ENCODE results near the gene NUDT9. TPM values are rescaled to one million over a fixed set of nuclear protein-coding genes. Genes with fewer than 3 reads are reported as not detected.
A peak's percentile ranks its signal among the peaks of the same experiment; 100 is the strongest.
"Not testable (repeated sequence)": the region's sequence is repeated elsewhere in the genome, so short reads cannot be mapped to it uniquely, and the experiment has no call there.

NUDT9 gene
- total RNA-seq, 1 donor from 2014 or later, result 23.0 TPM

DNA sequence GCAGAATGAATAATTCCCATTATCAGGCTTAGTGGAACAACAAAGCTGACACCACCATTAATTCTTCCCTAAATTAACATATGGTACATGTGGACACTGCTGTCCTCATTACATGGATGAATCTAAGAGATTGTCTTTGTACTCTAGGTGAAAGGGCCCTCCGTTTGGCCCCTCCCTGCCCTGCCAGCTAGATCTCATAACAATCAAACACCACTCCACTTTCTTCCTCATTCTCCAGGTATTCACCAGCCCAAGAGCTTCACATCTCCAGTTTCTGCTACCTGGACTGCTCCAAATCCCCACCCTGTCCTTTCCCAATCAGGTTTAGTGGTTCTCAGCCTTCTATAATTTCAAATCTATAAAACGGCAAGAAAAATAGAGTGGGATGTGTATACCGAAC lies 35.1 kb upstream of the NUDT9 start:
- H3K4me3 ChIP-seq (ENCODE audit: low read depth, low read length), result no peak overlapping the region
- DNase-seq (ENCODE audit: low read depth), result no peak
- TF ChIP-seq, protein P1, sequence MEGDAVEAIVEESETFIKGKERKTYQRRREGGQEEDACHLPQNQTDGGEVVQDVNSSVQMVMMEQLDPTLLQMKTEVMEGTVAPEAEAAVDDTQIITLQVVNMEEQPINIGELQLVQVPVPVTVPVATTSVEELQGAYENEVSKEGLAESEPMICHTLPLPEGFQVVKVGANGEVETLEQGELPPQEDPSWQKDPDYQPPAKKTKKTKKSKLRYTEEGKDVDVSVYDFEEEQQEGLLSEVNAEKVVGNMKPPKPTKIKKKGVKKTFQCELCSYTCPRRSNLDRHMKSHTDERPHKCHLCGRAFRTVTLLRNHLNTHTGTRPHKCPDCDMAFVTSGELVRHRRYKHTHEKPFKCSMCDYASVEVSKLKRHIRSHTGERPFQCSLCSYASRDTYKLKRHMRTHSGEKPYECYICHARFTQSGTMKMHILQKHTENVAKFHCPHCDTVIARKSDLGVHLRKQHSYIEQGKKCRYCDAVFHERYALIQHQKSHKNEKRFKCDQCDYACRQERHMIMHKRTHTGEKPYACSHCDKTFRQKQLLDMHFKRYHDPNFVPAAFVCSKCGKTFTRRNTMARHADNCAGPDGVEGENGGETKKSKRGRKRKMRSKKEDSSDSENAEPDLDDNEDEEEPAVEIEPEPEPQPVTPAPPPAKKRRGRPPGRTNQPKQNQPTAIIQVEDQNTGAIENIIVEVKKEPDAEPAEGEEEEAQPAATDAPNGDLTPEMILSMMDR (conservative IDR thresholded peaks at IDR 0.05; ENCODE audit: low read depth, low read length), result no peak

DNA sequence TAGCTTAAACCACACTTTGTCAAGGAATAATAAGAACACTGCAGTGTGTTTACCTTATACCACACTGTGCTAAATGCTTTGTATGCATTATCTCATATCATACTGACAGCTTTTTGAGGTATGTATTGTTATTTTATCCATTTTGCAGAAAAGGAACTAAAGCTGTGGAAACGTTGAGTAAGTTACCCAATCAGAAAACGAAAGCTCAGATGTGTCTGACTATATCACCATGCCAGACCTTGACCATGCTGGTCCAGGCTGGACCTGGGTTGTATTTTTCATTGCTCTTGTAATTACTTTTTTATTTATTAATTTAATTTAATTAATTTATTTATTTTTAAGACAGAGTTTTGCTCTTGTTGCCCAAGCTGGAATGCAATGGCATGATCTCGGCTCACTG lies 33.5 kb upstream of the NUDT9 start:
- H3K4me3 ChIP-seq (ENCODE audit: low read depth, low read length), result peak overlapping the region; percentile 76
- no peak for DNase-seq (ENCODE audit: low read depth)
- TF ChIP-seq, protein P1 (conservative IDR thresholded peaks at IDR 0.05; ENCODE audit: low read depth, low read length), result no peak

DNA sequence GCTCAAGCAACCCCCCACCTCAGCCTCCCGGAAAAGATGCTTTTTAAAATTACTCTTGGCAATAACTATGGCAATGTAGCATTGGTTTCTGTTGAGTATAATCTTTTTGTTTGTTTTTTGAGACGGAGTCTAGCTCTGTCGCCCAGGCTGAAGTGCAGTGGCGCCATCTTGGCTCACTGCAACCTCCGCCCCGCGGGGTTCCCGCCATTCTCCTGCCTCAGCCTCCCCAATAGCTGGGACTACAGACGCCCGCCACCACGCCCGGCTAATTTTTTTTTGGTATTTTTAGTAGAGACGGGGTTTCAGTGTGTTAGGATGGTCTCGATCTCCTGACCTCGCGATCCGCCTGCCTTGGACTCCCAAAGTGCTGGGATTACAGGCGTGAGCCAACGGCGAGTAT lies 32.3 kb upstream of the NUDT9 start:
- DNase-seq (ENCODE audit: low read depth), result not testable (repeated sequence)
- peak overlapping the region; percentile 76 for H3K4me3 ChIP-seq (ENCODE audit: low read depth, low read length)

DNA sequence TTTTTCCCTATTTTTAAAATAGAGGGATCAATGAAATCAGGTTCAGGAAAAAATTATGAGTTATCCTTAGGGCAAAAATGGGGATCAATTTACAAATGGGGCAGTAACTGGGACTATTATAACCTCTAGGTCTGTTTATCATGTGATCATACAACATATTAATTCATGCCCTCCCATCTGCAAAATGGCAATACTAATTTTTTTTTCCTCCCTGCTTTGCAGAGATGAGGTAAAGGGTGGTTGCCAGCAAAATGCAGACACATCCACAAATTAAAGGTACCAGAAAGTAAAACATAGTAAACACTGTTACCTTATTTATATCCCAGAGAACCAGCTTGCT lies 31.9 kb upstream of the NUDT9 start:
- TF ChIP-seq, protein P1 (conservative IDR thresholded peaks at IDR 0.05; ENCODE audit: low read depth, low read length), result no peak
- H3K4me3 ChIP-seq (ENCODE audit: low read depth, low read length), result peak overlapping the region; percentile 76
- no peak for DNase-seq (ENCODE audit: low read depth)

DNA sequence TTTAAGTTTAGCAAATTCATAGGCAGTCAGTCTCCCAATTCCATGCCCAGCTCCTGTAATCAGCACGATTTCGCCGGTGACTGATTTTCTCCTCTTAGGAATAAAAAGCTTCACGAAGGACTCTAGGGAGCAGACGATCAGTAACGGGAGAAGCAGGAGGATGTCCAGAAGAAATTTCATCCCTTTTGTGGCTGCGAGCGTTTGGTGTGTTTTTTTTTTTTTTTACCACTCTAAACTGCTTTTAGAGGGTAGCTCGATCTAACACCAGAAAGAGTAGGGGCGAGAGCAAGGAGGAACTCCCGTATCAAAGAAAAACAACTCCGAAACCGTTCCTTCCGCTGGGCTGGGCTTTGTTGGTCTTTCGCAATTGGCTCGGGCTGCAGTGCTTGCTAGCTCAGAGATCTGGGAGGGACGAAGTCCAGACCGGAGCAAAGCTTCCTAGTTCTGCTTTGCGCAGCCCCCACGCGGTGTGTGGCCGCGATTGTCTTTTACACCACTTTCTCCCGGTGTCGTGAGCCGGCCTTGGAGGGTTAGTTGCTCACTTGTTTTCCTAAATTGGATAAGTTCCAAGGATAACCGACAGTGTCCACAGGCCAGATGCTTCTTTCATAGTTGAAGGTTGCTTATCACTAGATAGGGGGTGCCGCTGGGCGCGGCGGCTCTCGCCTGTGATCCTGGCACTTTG lies 31.3 kb upstream of the NUDT9 start, which contains the start of gene HSD17B11:
Gene HSD17B11, minus strand, starts transcription at position 298 of the 685 bp plus-strand sequence. Its CDS starts 118 bp downstream, at position 180.
- TF ChIP-seq, protein P1 (conservative IDR thresholded peaks at IDR 0.05; ENCODE audit: low read depth, low read length), result peak; percentile 32
- DNase-seq (ENCODE audit: low read depth), result peak; percentile 78
- peak within 1 kb of the TSS; percentile 76 for H3K4me3 ChIP-seq (ENCODE audit: low read depth, low read length)

DNA sequence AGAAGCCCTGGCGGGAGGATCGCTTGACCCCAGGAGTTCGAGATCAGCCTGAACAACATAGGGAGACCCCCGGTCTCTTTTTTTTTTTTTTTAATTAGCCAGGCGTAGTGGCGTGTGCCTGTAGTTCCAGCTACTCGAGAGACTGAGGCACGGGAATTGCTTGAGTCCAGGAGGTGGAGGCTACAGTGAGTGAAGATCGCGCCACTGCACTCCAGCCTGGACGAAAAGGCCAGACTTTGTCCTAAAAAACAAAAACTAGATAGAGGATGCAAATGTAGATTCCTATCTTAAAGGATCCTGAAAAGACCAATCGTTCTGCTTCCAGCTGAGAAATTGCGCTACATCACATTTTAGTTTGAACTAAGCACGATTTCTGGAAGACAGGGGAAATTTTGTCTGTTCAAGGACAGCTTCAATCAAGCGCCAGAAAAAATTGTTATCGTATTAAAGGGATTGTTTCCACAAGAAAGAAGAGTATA lies 30.8 kb upstream of the NUDT9 start:
- TF ChIP-seq, protein P1 (conservative IDR thresholded peaks at IDR 0.05; ENCODE audit: low read depth, low read length), result peak; percentile 0
- DNase-seq (ENCODE audit: low read depth), result no peak
- peak overlapping the region; percentile 76 for H3K4me3 ChIP-seq (ENCODE audit: low read depth, low read length)

DNA sequence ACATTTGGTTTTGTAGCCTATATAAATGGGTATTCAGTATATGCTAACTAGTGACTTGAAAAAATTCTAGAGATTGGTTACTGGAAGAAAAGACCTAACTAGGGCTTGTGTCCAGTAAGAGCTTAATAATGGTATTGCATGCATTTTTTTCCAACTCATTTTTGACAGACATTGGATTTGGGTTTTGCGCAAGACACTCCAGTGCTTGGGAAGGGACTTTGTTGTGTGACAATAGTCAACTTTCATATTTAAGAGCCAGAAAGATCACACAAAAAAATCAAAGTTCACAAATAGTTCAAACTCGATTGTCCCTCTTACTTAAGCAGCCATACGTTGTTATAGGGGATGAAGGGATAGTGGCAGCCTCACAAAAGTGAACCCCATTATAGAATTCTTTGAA lies 30.2 kb upstream of the NUDT9 start:
- TF ChIP-seq, protein P1 (conservative IDR thresholded peaks at IDR 0.05; ENCODE audit: low read depth, low read length), result no peak
- no peak overlapping the region for H3K4me3 ChIP-seq (ENCODE audit: low read depth, low read length)
- DNase-seq (ENCODE audit: low read depth), result no peak

DNA sequence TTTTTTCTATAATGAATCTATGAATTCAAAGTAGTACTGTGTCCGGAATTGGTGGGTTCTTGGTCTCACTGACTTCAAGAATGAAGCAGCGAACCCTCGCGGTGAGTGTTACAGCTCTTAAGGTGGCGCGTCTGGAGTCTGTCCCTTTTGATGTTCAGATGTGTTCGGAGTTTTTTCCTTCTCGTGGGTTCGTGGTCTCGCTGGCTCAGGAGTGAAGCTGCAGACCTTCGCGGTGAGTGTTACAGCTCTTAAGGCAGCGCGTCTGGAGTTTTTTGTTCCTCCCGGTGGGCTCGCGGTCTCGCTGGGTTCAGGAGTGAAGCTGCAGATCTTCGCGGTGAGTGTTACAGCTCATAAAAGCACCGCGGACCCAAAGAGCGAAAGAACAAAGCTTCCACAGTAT lies 27.3 kb upstream of the NUDT9 start:
- not testable (repeated sequence) for H3K4me3 ChIP-seq (ENCODE audit: low read depth, low read length); DNase-seq (ENCODE audit: low read depth)

DNA sequence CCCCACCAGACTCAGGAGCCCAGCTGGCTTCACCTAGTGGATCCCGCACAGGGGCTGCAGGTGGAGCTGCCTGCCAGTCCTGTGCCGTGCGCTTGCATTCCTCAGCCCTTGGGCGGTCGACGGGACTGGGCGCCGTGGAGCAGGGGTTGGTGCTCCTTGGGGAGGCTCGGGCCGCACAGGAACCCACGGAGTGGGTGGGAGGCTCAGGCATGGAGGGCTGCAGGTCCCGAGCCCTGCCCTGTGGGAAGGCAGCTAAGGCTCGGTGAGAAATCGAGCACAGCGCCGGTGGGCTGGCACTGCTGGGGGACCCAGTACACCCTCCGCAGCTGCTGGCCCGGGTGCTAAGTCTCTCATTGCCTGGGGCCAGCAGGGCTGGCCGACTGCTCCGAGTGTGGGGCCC lies 26.5 kb upstream of the NUDT9 start:
- not testable (repeated sequence) for H3K4me3 ChIP-seq (ENCODE audit: low read depth, low read length); DNase-seq (ENCODE audit: low read depth)

Measured in epithelial cell of proximal tubule (primary cell).